T-helper 17 cell (primary cell): Measurements from ENCODE around the gene HBD. TPM values are rescaled to one million over a fixed set of nuclear protein-coding genes. Genes with fewer than 3 reads are reported as not detected.
"Not testable (repeated sequence)": the region's sequence is repeated elsewhere in the genome, so short reads cannot be mapped to it uniquely, and the experiment has no call there.

Experiments used
- ATAC-seq: fragments of 150-1000 bp; cut with Tn5 transposase; 2 replicates; pipeline ENCODE4 v1.10.0; 2021; ENCODE audit warnings: mild to moderate bottlenecking, moderate library complexity
- DNase-seq, 3 donors: peaks; one replicate each; pipeline versions ENCODE4 v3.0.0 to v3.0.0-alpha.2; 2020 to 2021
- H3K9me3 ChIP-seq: one replicate; pipeline ENCODE4 v1.7.0; 2013; ENCODE audit warnings: low read length, mild to moderate bottlenecking; ENCODE audit not compliant: control insufficient read depth, poor library complexity, severe bottlenecking
- H3K27ac Mint-ChIP-seq: one replicate; pipeline ENCODE4 v1.8.0; 2022; ENCODE audit warnings: mild to moderate bottlenecking, moderate library complexity, mixed read lengths
- H3K27me3 Mint-ChIP-seq: one replicate; pipeline ENCODE4 v1.8.0; 2022; ENCODE audit warnings: mixed read lengths
- H3K36me3 Mint-ChIP-seq: one replicate; pipeline ENCODE4 v1.8.0; 2022; ENCODE audit warnings: low read depth, mixed read lengths
- H3K4me1 Mint-ChIP-seq: one replicate; pipeline ENCODE4 v1.8.0; 2022; ENCODE audit warnings: mild to moderate bottlenecking, mixed read lengths
- H3K4me3 Mint-ChIP-seq: one replicate; pipeline ENCODE4 v1.8.0; 2022; ENCODE audit warnings: mild to moderate bottlenecking, moderate library complexity, mixed read lengths
- total RNA-seq, 4 donors: library from RNA in 2 of 4; stranded (reverse) in 2 of 4; gene quantifications; one replicate each; pipeline ENCODE4 v1.2.3 and lab custom pipeline; 2022 to 2026

HBD gene
- total RNA-seq, 2 donors from 2014 or later = 1.0 TPM; not detected in 1

DNA sequence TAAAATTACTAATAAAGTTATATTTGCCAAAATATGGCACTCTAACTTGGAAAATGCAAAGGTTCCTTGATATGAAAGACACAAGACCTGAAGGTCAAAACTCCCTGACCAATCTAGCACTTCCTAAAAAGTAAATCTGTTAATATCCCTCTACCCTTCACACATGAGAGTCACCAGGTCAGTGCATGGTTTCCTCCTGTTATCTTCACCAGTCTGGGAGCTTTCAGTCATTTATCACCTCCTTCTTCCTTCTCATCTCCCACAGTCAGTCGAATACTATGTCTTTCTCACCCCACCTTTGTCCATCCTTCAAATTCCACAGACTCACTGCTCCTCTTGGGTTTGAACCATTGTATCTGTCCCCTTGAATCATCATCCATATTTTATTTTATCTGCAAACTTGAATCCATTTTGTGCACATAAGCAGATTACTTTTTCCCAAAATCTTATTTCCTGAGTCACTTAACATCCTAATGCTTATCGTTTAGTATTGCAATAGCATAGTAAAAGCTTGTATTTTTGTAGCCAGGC lies 32.8 kb upstream of the HBD start:
- Mint-ChIP-seq H3K36me3 (no peaks in the 10 kb centered on the region), H3K4me3 (no peak overlapping the region), H3K4me1 (no peaks in the 10 kb centered on the region), H3K27me3 (peaks cover 7% of the 10 kb centered on the region), H3K27ac (no peak overlapping the region)
- H3K9me3 ChIP-seq = no peaks in the 10 kb centered on the region
- no peak for DNase-seq
- ATAC-seq = no peak

GRCh38 chr11:5266609-5267008 lies 32.3 kb upstream of the HBD start:
- Mint-ChIP-seq H3K4me3 (no peak overlapping the region), H3K36me3 (no peaks in the 10 kb centered on the region), H3K27me3 (peaks cover 7% of the 10 kb centered on the region), H3K4me1 (no peaks in the 10 kb centered on the region), H3K27ac (no peak overlapping the region)
- no peak for DNase-seq
- ATAC-seq = no peak
- no peaks in the 10 kb centered on the region for H3K9me3 ChIP-seq

- Mint-ChIP-seq H3K36me3 (no peaks in the 10 kb centered on the region), H3K4me3 (no peak overlapping the region), H3K27ac (no peak overlapping the region), H3K27me3 (peaks cover 7% of the 10 kb centered on the region), H3K4me1 (no peaks in the 10 kb centered on the region)
- no peaks in the 10 kb centered on the region for H3K9me3 ChIP-seq
- no peak for DNase-seq
- ATAC-seq = no peak
Measured at GRCh38 chr11:5265832-5266231, 31.5 kb upstream of the HBD start.

DNA sequence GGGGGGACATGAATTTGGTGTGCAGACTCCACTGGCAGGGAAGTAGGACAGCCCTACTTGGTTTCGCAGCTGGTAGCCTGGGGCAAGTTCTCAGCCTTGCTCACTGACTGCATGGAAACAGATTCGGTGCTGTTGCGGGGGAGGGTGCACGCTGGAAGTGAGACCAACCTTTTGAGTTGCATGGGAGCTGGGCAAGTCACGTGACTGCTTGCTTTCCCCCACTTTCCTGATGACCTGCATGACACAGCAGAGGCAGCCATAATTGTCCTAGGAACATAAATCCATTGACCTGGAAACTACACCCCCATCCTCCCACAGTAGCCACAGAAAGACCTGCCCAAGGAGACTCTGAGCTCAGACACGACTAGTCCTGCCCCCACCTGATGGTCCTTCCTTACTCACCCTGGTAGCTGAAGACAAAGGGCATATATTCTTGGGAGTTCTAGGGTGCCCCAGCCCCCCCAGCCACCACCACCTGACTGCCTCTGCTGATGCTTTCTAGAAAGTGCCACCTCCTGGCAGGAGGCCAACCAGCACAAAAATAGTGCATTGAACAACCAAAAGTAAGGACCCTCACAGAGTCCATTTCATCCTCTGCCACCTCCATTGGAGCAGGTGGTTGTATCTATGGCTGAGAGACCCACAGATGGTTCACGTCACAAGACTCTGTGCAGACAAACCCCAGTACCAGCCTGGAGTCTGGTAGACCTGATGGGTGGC lies 24.4 kb upstream of the HBD start:
- DNase-seq (no peak), ATAC-seq (no peak)
- peaks cover 9% of the 10 kb centered on the region for H3K27me3 Mint-ChIP-seq
- no peak overlapping the region for H3K4me3 Mint-ChIP-seq
- H3K9me3 ChIP-seq = no peaks in the 10 kb centered on the region
- H3K4me1 Mint-ChIP-seq = no peaks in the 10 kb centered on the region
- no peak overlapping the region for H3K27ac Mint-ChIP-seq
- no peaks in the 10 kb centered on the region for H3K36me3 Mint-ChIP-seq

DNA sequence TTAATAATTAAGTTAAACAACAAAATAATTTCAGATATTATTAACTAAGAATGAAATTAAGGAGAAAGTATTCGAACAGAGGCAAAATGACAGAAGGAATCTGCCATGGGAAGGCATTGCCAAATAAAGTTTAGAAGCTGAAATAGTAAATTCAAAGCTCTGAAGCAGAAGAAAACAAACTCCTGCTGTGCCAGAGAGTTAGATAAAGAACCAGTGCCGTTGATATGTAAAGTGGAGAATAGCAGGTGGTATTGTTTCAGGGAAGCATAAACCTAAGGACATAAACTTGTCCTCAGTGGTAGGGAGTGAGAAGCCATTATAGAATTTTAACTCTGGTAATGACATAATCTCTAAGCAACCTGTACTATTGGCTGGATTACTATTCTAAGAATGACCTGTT lies 23.0 kb upstream of the HBD start:
- Mint-ChIP-seq H3K4me3 (no peak overlapping the region), H3K36me3 (no peaks in the 10 kb centered on the region), H3K4me1 (no peaks in the 10 kb centered on the region), H3K27ac (no peak overlapping the region), H3K27me3 (peaks cover 12% of the 10 kb centered on the region)
- H3K9me3 ChIP-seq = no peaks in the 10 kb centered on the region
- ATAC-seq (no peak), DNase-seq (no peak)

GRCh38 chr11:5254646-5255413 lies 20.5 kb upstream of the HBD start, which contains the start of gene HBG2:
TSS of gene HBG2 (minus strand) at chr11:5254781. CDS start at chr11:5254728, 53 bp downstream.
- not testable (repeated sequence) for H3K27ac Mint-ChIP-seq, H3K36me3 Mint-ChIP-seq, H3K4me3 Mint-ChIP-seq

DNA sequence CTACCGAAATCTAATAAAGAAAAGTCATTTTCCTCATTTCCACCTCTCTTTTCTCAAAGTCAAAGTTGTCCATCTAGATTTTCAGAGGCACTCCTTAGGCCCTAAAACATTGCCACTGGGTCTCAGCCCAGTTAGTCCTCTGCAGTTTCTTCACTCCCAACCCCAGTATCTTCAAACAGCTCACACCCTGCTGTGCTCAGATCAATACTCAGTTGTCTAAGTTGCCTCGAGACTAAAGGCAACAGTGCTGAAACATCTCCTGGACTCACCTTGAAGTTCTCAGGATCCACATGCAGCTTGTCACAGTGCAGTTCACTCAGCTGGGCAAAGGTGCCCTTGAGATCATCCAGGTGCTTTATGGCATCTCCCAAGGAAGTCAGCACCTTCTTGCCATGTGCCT lies 19.7 kb upstream of the HBD start:
- DNase-seq, ATAC-seq, H3K36me3 Mint-ChIP-seq, H3K9me3 ChIP-seq, H3K4me3 Mint-ChIP-seq, H3K4me1 Mint-ChIP-seq, H3K27ac Mint-ChIP-seq: not testable (repeated sequence)
- peaks cover 30% of the 10 kb centered on the region for H3K27me3 Mint-ChIP-seq

More at GRCh38 chr11:5254646-5255413, 20.5 kb upstream of the HBD start, which contains the start of gene HBG2:
- H3K27me3 Mint-ChIP-seq = peaks cover 30% of the 10 kb centered on the region
- not testable (repeated sequence) for DNase-seq, H3K4me1 Mint-ChIP-seq, H3K9me3 ChIP-seq, ATAC-seq

- not testable (repeated sequence) for H3K4me3 Mint-ChIP-seq, ATAC-seq, DNase-seq, H3K27ac Mint-ChIP-seq, H3K4me1 Mint-ChIP-seq, H3K36me3 Mint-ChIP-seq, H3K9me3 ChIP-seq
- H3K27me3 Mint-ChIP-seq = peaks cover 30% of the 10 kb centered on the region
Measured at GRCh38 chr11:5253440-5253839, 19.2 kb upstream of the HBD start.

- H3K27ac Mint-ChIP-seq = no peak overlapping the region
- H3K36me3 Mint-ChIP-seq = no peaks in the 10 kb centered on the region
- no peaks in the 10 kb centered on the region for H3K4me1 Mint-ChIP-seq
- H3K4me3 Mint-ChIP-seq = no peak overlapping the region
- ATAC-seq (no peak), DNase-seq (no peak)
- peaks cover 30% of the 10 kb centered on the region for H3K27me3 Mint-ChIP-seq
- H3K9me3 ChIP-seq = no peaks in the 10 kb centered on the region
Measured at GRCh38 chr11:5252919-5253265, 18.6 kb upstream of the HBD start.

DNA sequence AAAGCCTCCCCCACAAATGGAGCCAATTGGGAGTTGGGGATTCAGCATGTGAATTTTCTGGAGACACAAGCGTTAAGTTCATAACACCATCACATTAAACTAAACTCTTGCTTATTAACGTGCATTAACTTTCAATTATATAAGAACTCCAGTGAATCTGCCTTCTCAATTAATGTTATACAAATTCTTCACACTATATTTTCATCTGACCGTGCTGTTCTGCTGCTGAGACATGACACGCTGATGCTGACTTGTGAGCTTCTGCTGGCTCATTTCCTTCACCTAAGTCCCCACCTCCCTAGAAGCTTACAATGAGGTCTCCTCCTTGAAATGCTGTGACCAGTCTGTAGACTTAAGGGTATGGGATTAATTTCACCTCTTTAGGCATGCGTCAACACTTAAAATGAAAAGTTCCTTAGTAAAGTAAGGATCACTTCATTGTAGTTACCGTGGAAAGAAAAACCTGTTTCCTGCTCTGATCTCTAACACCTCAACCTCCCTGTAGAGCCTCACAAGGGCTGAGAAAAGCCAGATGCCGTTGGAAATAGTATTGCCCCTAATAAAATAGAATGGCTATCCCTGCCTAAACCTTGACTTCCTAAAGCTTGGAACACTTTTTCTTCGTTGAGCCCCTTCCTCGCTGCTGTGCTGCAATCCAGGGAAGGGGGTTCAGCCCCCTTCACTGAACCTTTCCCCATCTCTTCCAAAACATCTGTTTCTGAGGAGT lies 18.1 kb upstream of the HBD start:
- Mint-ChIP-seq H3K27me3 (peaks cover 30% of the 10 kb centered on the region), H3K27ac (no peak overlapping the region), H3K4me3 (no peak overlapping the region), H3K36me3 (no peaks in the 10 kb centered on the region), H3K4me1 (no peaks in the 10 kb centered on the region)
- no peak for DNase-seq
- no peaks in the 10 kb centered on the region for H3K9me3 ChIP-seq
- no peak for ATAC-seq

GRCh38 chr11:5251746-5252145 lies 17.5 kb upstream of the HBD start:
- Mint-ChIP-seq H3K27me3 (peaks cover 32% of the 10 kb centered on the region), H3K4me1 (no peaks in the 10 kb centered on the region), H3K36me3 (no peaks in the 10 kb centered on the region), H3K27ac (no peak overlapping the region), H3K4me3 (no peak overlapping the region)
- H3K9me3 ChIP-seq = no peaks in the 10 kb centered on the region
- DNase-seq (no peak), ATAC-seq (no peak)

DNA sequence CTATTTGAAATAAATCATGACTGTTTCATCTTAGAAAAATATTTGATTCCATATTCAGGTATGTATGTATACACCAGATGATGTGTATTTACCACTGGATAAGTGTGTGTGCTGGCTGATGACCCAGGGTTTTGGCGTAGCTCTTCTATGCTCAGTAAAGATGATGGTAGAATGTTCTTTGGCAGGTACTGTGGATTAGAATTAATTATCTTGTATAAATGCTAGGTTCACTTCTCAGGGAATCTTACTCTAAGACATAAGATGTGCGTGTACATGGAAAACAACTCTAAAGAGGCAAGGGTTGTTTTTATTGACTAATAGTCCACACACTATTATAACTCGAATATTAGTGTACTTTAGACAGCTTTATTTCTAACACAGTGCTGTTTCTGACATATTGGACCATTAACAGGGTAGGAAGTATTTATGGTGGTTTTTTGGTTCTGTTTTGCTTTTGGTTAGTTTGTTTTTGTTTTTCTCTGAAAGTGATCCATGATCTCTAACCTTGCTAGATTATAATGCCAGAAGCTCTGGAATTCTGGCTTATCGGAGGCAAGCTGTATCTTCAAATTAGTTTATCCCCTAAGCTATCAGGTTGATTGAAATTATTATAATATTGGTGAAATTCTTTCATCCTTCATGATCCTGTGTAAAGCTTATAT lies 16.4 kb upstream of the HBD start:
- H3K27me3 Mint-ChIP-seq = peaks cover 38% of the 10 kb centered on the region
- no peak for ATAC-seq
- H3K9me3 ChIP-seq = no peaks in the 10 kb centered on the region
- H3K27ac Mint-ChIP-seq = no peak overlapping the region
- H3K36me3 Mint-ChIP-seq = no peaks in the 10 kb centered on the region
- no peaks in the 10 kb centered on the region for H3K4me1 Mint-ChIP-seq
- no peak for DNase-seq
- no peak overlapping the region for H3K4me3 Mint-ChIP-seq
